ENCODE data around the gene KCNJ10.
"Not testable (repeated sequence)": the region's sequence is repeated elsewhere in the genome, so short reads cannot be mapped to it uniquely, and the experiment has no call there.

Gene KCNJ10

GRCh38 chr1:160069460-160070231 lies at the start of gene KCNJ10:
KCNJ10 (minus strand) TSS chr1:160070160; CDS start chr1:160042532, 27,628 bp downstream.
- DNase-seq, result no peak

DNA sequence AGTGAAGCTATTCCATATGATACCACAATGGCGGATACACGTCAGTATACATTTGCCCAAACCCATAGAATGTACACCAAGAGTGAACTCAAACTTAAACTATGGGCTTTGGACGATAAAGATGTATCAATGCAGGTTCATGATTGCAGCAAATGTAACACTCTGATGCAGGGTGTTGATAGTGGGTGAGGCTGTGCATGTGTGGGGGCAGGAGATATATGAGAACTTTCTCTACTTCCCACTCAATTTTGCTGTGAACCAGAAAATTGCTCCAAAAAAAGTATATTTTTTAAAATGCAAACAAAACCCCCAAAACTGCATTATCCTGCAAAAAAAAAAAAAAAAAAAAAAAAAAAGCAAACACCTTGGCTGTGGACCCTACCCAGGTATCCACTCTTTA lies 49.0 kb upstream of the KCNJ10 start:
- no peak for DNase-seq

- DNase-seq, result no peak
Measured at GRCh38 chr1:160117709-160118183, 47.8 kb upstream of the KCNJ10 start.

- DNase-seq, result no peak
Measured at GRCh38 chr1:160117300-160117699, 47.3 kb upstream of the KCNJ10 start.

DNA sequence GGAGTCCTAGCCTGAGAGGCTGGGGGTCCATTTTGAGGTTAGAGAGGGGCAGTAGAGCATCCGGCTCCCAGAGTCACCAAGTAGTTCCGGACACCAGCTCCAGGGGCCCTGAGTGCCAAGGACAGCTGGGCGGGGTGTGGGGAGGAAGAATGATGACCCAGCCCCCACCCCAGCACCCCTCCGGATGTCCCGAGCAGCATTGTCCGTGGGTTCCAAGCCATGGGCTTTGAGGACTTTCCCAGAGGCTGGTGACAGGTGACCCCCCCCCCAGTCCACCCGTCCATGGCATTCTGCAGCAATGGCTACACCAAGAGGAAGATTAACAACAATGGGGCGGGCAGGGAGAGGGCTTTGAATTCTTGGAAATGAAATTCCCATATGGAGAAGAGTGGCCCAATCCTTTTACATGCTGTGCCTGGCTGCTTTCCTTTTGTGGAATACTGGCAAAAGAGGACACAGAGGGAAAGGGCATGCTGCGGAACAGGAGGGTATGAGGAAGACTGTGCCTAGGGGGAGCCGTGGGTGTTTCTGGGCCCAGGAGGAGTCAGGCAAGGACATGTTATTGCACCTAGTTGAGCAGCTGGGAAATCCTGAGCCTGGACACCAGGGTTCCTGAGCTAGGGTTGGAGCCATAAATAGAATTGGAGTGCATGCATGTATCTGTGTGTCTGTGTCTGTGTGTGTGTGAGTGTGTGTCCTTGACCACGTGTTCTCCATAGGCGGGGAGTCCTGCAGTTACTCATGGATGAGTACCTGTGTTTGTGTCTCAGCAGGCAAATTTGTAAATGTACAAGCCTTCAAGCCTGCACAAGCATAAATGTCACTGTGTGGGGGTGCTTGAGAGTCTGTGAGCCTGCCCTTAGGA lies 46.6 kb upstream of the KCNJ10 start:
- no peak for DNase-seq

DNA sequence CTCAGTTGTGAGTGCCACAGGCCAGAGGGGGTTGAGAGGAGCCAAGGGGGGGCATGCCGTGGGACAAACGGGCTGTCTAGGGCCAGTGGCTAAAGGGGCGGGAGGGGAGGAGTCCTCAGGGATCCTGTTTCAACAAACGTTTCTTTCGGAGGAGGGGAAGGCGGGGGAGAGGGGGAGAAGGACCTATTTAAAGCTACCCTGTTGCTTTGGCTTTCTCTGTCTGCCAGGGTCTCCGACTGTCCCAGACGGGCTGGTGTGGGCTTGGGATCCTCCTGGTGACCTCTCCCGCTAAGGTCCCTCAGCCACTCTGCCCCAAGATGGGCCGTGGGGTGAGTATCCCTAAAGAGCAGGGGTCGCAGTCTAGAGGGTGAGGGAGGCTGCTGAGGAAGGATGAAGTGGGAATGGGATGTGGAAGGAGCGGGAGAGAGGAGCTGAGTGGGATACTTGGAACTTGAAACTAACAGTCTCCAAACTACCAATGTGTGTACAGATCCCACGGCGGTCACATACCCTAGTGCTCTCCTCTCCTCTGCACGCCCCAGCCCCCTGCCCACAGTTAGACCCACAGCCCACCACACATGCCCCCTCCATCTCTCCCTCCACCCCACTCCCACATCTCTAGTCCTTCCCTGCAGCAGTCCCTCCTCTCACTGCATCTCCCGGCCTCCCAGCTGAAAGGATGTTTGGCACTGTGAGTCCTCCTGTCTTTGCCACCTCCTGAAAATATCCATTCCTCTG lies 45.8 kb upstream of the KCNJ10 start, which contains the start of gene ATP1A2:
Gene ATP1A2, plus strand, starts transcription at position 215 of the 738 bp plus-strand sequence. Its CDS starts 103 bp downstream, at position 318.
- no peak for DNase-seq

GRCh38 chr1:160114085-160114484 lies 44.1 kb upstream of the KCNJ10 start:
- DNase-seq, result no peak

GRCh38 chr1:160113407-160113806 lies 43.4 kb upstream of the KCNJ10 start:
- DNase-seq, result no peak

- no peak for DNase-seq
Measured at GRCh38 chr1:160112357-160112756, 42.4 kb upstream of the KCNJ10 start.

DNA sequence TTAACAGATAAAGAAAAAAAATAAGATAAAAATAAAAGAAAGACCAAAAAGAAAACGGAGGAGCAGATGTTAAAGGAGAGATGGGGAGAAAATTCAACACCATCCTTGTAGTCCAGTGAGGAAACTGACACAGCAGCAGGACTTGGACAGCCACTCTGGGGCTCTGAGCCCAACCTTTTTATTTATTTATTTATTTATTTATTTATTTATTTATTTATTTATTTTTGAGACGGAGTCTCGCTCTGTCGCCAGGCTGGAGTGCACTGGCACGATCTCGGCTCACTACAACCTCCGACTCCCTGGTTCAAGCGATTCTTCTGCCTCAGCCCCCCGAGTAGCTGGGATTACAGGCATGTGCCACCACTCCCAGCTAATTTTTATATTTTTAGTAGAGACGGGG lies 41.5 kb upstream of the KCNJ10 start:
- DNase-seq, result not testable (repeated sequence)

GRCh38 chr1:160109686-160110085 lies 39.7 kb upstream of the KCNJ10 start:
- no peak for DNase-seq

- DNase-seq, result no peak
Measured at GRCh38 chr1:160108888-160109662, 39.1 kb upstream of the KCNJ10 start.

- no peak for DNase-seq
Measured at GRCh38 chr1:160107512-160107911, 37.6 kb upstream of the KCNJ10 start.

GRCh38 chr1:160105155-160105554 lies 35.2 kb upstream of the KCNJ10 start:
- no peak for DNase-seq

DNA sequence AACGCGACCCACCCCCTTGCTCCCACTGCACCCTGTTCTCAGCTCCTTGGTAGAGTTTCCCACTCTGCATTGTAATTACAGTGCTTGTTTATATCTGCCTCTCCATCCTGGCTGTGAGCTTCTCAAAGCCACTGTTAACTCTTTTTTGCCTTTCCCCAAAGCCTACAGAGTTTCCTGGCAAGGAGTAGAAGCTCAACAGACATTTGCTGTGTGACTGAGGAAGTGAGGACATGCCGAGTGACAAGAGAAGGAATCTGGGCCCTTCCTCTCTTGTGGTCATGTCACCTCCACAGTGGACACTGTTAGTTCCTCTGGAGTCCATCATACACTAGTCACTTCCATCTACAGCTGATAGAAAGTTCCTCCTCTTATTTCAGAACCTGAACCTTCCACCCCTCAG lies 34.5 kb upstream of the KCNJ10 start:
- DNase-seq, result no peak

GRCh38 chr1:160103658-160104408 lies 33.9 kb upstream of the KCNJ10 start:
- no peak for DNase-seq

DNA sequence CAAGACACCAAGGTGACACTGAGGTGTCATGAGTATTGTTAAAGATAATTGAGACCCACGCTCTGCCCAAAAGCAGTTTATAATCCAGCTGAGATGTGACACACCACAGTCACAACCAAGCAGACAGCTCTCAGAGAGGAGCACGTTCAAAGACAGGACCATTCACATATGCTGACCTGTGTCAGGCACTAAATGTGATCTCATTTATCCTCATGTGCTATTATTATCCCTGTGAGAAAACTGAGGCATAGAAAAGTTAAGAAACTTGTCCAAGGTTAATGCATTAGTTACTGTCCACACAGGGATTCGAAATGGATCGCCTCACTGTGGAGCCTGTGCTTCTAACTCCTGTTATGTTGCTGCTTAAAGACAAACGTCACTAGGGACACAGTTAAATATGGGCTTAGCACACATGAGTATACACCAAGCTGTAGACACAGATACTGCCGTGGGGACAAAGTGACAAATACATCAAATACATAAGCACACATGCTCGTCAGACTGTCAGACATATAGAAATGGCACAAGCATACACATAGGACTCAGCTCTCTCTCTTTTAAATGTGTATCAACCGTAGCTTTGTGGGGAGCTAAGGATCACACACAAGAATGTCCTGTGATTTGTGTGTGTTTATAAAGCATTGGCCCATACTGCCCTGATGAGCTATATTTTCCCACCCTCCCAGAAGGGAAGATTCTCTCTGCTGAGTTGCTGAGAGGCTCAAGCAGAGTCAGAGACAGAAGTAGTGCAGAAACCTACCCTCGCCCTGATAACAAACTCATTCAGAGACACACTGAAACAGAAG lies 32.0 kb upstream of the KCNJ10 start:
- no peak for DNase-seq

- peak; percentile 69 for DNase-seq
Measured at GRCh38 chr1:160101037-160101716, 31.2 kb upstream of the KCNJ10 start.

GRCh38 chr1:160099716-160100375 lies 29.9 kb upstream of the KCNJ10 start:
- DNase-seq, result no peak
